Measurements from ENCODE around the gene SKP2.
"Not testable (repeated sequence)": the region's sequence is repeated elsewhere in the genome, so short reads cannot be mapped to it uniquely, and the experiment has no call there.

The SKP2 gene

DNA sequence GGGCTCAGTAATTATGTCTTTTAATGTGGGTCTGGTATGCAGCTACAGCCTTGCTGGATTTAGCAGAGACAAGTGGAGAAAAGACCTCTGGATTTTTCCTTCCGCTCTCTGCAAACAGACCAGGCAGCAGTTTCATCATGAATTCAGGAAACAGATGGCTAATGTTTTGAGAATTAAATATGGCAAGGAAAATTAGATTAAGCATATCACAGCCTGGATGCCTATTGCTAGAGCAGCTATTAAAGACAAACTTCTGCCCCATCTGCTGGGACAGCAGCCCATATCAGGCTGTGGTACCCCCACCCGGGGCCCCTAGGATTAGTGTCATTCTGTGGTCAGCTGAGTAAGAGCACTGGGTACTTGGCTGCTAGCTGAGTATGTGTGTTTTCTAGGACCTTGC, 6.2 kb downstream of the SKP2 start:
- DNase-seq = no peak

DNA sequence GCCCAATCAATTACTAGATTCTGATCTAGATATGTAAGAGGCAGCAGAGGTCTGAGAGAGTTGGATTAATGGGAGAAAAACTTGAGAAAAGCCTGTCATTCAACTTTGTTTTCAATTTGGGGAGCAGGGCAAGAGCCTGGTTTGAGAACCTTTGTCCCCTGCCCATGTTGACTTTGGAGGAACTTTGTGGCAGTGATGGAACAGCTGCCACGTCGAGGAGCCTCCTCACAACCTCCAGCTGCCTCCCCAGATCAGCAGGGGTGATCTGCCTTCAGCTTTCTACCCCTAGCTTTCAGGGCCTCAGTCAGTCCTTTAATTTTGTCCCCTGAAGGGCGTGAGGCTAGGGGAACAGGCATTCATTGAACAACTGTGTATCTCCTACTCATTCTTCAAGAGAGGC, 8.7 kb downstream of the SKP2 start:
- no peak for DNase-seq

DNA sequence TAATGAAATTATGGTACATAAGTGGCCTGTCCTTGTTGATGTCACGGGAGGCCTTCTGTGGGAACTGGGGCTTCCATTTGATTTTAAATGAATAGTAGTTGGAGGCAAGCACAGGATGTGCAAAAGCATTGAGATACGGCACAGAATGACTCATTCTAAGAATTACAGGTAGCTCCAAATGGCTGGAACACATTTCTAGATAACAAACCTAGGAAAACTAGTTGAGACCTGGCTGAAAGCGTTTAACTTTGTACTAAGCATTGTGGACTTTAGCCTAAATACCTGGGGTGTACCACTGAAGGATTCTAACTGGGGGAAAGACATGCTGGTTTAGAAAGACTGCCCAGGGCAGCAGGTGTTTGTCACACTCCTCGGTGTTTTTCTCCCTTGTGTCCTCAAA, 9.4 kb downstream of the SKP2 start:
- no peak for DNase-seq

DNA sequence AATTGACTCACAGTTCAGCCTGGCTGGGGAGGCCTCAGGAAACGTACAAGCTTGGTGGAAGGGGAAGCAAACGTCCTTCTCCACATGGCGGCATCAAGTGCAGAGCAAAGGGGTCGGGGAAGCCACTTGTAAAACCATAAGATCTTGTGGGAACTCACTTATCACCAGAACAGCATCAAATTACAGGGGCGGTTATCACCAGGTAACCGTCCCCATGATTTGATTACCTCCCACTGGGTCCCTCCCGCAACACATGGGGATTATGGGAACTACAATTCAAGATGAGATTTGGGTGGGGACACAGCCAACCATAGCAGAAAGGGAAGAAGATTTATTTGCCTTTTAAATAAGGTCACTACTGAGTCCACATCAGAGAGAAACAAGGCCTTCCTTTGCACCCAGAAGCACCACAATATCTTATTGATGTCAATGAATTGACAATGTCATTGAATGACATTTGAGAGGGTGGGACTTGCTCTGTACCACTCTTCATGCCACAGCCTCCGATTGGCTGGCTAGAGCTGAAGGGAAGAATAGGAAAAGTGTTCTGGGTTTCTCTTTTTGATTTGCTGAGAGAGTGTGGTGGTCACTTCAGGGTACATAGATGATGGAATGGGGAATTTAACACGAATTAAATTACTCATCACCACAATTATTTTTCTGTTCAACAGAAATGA, 11.0 kb downstream of the SKP2 start:
- DNase-seq = no peak

DNA sequence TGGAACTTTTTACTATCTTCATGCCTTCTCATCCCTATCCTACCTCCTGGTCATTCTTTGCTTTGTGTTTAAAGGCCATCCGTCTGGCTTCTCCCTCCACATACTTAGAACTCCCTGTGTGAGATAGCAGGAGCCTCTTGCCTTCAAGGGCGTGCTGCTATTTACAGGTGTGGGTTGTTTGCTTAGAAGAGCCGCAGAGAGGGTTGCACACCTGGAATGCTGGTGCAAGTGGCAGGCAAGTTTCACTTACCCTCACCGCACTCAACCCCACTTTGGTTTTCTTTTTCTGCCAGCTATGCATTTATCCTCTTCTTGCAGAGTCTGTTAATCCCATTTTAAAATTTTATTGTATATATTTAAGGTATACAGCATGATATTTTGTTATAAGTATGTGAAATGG, 12.6 kb downstream of the SKP2 start:
- no peak for DNase-seq

DNA sequence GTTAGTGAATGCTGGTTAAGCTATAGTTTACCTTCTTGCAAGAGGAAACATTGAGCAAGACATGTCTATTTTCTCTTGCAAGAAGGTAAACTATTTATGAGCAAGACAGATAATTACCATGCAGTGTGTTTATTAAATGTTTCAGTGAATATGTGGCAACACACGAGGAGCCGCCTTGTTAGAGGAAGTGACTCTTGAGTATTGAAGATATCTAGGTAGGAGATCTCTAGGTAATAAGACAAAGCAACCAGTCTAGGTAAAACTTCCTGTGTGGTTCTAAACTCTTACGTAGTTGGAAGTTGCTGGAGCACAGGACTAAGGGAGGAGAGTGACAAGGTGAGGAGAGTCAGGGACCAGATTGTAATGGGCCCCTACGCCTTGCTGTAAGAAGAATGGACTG, 16.8 kb downstream of the SKP2 start:
- no peak for DNase-seq

DNA sequence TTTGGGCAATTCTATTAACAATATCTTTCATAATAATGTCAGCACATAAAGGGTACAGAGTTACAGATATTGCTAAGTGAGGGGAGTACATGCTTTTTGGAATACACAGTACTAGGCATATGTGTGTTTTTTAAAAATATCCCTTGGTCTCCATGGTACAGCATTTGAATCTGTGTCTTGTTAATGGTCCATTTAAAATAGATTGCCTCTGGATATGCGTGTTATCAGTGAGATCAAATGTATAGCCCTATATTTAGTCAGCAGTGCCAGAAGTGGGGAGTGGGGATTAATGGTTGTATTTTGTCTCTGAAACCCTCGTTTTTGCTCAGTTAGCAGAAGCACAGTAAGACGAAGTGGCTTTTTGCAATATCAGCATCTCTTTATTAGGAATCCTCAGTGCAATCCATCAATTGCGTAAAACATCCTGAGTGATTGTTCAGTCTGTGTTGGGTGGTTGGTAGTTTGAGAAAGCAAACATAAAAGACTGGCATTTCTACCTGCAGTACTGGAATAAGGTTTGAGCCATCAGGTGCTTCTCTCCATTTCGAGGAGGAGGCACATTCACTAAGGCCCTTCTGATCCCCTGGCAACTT, 19.0 kb downstream of the SKP2 start:
- no peak for DNase-seq

DNA sequence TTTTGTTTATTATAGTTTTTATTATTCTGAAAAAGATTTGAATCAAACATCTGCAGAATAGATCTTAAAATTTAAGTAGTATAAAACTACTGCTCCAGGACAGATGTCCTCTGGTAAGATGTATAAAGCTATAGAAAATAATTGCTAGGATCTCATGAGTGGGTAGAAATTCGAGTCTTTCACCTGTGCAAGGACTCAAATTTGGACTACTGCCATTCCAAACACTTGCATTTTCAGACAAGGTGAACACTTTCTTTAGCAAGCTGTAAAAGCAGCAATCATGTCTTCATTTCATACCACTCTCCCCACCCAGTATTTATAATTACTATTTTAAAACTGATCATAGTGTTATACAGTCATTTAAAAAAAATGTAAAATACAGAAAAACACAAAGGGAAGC, 20.7 kb downstream of the SKP2 start:
- DNase-seq = no peak

DNA sequence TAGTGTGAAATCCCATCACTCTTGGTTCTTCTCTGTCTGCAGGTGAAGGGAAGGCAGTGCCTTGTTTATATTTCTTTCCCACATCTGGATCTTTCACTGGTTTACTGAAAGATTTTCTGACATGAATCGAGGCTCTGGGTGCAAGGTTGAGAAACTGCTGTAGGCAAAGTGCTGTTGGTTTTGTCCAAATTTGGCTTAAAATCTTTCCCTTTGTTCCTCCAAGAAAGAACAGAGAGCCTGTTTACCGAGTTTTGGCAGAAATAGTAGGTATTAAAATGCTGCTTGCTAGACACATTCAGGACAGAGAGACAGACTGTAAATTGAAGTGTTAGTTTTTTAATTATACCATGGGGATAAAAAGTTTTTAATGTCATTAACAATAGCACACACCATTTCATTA, 21.5 kb downstream of the SKP2 start:
- DNase-seq = no peak

DNA sequence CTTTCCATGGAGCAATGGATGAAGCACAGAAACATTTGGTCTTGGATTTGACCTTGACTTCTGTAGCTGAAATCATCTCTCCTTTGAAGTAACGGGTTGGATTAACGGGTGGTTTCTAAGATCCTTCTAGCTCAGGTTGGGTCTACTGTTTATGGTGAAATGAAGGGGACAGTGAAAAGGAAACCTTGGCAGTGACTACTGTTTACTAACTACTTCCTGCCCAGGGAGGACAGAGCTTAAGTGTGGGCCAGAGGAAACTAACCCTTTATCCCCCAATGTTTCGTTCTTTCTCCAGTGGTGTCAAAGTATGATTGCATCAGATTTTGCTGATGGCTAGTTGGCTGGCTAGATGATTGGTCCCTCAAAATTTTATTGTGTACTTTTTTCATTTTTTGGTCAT, 22.2 kb downstream of the SKP2 start:
- DNase-seq = no peak

DNA sequence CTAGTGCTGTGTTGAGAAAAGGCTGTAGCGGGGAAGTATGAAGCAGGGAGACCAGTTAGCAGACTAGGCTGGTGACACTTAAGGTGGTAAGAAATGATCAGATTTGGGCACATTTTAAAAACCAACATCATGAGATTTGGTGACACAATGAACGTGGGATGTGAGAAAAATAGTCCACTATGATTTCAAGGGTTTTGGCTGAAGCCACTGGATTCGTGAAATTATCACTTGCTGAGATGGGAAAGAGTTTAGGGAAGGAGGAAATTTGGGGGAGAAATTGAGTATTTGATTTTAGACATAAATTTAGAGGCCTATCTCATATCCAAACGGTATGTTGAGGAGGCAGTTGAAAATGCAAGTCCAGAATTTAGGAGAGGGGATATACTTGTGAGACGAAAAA, 23.1 kb downstream of the SKP2 start:
- no peak for DNase-seq

DNA sequence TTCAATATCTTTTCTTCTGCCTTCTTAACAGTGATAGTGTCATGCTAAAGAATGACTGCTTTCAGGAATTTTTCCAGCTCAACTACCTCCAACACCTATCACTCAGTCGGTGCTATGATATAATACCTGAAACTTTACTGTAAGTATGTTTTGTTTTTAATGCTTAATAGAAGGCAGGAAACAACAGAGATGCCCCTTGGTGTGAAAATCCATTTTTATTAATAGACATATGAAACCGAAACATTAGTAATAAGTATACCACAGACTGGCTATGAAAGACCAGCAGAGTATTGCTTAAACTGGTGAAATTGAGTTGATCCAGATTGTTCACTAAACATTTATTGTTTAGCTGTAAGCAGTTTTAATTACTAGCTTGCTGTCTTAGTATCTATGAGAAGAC, 25.2 kb downstream of the SKP2 start:
- no peak for DNase-seq

DNA sequence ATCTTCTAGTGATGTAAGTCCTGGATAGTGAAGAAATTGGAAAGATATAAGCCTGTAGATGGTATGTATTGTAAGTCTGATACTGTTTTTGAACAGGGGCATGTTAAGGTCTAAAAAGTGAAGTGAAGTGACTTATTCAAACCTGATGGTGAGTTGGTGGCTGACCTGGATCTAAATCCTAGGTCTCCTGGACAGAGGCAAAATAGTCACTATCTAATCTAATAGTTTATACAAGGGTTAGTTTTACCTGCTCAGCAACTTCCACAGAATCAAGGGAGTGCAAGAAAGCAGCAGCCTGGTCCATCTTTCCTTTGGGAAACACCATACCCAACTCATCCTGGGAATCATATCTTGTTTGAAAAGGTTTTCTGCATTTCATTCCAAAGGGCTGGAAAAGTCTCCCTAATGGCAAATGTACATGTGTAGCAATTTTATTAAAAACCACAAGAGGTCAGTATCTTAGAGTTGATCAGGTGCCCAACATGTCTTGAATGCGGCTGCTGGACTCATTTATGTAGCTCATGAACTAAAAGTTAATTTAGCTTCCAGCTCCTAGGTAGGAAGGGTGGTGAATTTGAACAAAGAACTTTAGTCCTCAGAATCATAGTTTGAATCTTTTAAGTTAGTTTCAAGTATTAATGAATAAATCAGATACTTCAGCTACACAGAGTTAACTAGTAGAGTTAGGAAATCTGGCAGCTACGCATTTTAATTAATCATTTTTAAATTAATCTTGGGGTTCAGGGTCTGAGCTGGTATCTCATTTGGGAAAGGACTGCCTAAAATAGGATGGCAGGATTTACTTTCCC, 26.0 kb downstream of the SKP2 start:
- no peak for DNase-seq

DNA sequence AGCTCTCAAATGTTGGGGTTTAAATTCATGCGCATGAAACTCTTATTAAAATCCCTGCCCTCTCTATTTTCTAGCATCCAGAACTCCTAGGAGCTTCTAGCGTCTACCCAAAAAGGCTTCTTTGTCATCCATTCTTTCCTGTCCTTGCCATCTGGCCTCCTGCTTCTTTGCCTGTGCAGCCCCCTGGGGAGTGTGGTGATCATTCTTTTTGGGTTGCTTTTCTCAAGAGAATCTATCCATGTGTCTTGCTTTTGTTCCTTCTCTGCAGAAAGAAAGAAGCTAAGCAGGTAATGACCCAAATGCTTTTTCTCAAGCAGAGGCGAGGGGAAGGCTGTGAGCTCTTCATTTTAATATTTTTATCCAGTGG, 26.6 kb downstream of the SKP2 start:
- no peak for DNase-seq

DNA sequence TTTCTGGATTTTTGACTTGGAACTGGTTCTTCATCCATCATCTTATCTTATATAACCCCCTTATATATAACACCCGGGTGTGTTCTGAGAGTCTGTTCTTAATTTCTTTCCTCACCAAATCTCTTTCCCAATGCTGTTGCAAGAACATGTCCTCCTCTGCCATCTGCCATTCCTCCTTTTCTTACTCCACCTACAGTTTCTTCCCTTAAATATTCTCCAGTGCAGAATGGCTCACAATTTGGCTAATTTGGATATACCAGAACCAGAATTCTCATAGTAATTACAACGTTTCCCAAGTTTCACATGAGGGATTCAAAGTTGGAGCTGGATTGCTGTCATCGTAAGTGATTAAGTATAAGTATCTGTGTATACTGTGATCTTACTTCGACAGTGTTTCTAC, 28.0 kb downstream of the SKP2 start:
- DNase-seq = no peak

DNA sequence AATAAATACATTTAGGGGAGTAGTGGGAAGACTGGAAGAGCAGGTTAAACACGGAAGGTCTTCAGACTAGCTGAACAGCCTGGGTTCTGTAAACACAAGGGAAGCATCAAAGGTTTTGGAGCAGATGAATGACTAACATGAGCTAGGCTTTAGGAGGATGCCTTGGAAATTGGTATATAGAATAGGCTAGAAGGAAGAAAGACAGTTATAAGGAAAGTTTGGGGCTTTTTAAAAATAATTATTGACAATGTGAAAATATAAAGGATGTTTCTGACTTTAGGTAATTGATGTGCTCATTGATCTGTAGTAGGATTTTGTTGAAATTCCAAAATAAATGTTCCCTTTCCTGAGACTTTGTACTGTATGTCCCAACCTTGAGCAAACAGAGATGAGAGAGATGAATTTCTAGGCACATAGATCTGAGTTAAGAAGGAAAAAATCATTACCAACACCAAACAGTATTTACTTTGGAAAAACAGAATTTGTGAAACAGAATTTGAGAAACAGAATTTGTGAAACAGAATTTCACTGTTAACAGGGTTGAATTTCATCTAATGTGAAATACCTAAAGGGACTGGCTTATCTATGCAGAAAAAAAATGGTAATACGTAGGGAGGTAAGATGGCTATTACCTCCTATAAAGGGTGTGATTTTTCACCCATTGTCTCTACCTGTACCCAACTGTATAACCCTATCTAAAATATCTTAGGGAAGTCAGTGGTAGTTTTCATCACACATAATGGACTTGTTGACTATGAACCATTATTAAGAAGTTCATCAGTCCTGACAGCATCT, 28.8 kb downstream of the SKP2 start:
- DNase-seq = no peak

DNA sequence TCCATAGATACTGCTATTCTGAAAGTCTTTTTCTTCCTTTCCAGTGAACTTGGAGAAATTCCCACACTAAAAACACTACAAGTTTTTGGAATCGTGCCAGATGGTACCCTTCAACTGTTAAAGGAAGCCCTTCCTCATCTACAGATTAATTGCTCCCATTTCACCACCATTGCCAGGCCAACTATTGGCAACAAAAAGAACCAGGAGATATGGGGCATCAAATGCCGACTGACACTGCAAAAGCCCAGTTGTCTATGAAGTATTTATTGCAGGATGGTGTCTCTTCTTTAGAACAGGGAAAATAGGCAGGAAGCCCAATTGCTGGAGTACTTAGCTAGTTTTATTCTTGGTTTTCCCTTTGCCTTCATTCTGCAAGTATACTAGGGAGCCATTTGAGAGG, 29.9 kb downstream of the SKP2 start:
- no peak for DNase-seq

DNA sequence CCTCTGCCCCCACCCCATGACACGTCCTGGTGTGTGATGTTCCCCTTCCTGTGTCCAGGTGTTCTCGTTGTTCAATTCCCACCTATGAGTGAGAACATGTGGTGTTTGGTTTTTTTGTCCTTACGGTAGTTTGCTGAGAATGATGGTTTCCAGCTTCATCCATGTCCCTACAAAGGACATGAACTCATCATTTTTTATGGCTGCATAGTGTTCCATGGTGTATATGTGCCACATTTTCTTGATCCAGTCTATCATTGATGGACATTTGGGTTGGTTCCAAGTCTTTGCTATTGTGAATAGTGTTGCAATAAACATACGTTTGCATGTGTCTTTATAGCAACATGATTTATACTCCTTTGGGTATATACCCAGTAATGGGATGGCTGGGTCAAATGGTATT, 32.5 kb downstream of the SKP2 start:
- not testable (repeated sequence) for DNase-seq

DNA sequence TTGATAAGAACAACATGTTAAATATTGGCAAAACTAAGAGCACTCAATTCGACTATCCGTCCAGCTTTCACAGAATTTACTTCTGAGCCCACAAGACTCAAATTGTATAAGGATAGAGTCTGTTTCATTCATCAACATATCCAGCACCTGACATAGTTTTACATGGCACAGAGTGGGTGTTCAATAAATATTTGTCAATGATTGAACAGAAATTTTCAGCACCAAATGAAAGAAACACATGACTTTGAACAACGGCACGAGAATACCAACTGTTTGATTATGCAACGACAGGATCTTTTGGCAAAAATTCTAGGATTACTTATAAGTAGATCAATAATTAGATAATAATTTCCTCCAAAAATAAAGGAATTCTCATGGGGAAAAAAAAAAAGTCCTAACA, 41.8 kb downstream of the SKP2 start:
- no peak for DNase-seq

DNA sequence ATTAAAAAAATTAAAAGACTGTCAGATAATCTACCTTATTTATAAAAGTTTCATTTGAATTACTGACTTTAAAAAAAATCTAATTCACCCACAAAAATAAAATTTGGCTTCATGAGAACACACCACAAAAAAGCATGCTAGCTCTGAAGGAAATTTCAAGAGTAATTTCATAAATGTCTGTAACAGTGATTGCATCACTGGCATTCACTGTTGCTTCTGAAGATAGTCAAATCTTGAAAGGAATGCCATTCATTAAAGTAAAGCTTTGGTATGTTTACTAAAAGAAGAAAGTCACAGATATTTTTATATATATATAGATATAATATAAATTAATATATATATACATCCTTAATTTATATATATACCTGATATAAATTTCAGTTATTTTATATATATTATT, 46.4 kb downstream of the SKP2 start:
- DNase-seq = no peak

DNA sequence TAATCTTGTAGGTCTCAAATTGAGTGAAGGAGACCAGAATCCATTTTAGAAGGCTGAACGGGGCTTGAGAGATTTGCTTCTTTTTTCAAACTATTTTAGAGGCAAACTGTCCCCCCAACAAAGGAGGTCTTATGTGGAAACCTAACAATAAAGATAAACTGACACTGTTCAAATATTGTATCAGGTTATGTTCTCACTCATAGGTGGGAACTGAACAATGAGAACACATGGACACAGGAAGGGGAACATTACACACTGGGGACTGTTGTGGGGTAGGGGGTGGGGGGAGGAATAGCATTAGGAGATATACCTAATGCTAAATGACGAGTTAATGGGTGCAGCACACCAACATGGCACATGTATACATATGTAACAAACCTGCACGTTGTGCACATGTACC, 46.9 kb downstream of the SKP2 start:
- DNase-seq = not testable (repeated sequence)

DNA sequence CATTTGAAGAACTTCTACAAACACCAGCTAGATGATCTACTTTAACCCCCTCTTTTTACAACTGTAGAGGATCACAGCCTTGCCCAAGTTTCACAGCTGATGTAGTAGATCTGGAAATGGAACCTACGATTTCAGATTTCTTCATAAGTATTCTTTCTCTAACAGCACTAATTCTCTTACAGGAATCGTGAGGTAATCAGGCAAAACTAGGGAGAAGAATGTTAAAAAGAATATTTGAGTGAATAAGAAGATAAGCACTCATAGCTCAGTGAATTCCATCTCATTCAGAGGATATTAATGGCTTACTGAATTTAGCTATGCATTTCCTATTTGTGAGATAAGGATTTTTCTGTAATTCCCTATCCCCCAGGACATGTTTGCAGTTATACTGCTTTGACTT, 47.7 kb downstream of the SKP2 start:
- no peak for DNase-seq

DNA sequence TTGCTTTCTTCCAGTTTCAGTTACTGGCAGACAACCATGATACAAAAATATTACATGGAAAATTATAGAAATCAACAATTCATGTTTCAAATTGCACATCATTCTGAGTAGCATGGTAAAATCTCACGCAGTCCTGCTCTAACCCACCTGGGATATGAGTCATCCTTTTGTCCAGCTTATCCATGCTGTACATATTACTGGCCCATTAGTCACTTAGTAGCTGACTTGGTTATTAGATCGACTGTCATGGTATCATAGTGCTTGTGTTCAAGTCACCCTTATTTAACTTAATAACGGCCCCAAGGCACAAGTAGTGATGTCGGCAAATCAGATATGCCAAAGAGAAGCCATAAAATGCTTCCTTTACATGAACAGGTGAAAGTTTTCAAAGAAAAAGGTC, 48.6 kb downstream of the SKP2 start:
- no peak for DNase-seq

DNA sequence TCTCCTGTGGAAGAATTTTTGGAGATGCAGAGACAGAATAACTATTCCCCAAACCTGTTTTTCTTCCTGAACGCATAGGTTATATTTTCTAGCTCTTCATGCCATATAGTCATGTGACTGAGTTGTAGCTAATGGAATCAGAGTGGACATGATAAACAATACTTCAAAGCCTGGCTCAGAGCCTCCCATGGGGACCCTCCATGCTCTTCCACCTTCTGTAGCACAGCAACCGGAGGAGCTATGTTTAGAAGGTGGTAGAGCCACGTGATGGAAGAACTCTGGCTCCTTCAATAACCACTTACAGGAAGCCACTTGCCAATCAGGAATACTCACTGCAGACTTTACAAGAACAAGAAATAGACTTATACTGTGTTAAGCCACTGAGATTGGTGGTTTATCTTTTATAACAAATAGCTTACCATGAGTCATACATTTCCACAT, 50.6 kb downstream of the SKP2 start:
- no peak for DNase-seq

Measured in cortex of kidney (tissue), 1 donor.